ENCODE measurements around the gene SLC8A2.

DNA sequence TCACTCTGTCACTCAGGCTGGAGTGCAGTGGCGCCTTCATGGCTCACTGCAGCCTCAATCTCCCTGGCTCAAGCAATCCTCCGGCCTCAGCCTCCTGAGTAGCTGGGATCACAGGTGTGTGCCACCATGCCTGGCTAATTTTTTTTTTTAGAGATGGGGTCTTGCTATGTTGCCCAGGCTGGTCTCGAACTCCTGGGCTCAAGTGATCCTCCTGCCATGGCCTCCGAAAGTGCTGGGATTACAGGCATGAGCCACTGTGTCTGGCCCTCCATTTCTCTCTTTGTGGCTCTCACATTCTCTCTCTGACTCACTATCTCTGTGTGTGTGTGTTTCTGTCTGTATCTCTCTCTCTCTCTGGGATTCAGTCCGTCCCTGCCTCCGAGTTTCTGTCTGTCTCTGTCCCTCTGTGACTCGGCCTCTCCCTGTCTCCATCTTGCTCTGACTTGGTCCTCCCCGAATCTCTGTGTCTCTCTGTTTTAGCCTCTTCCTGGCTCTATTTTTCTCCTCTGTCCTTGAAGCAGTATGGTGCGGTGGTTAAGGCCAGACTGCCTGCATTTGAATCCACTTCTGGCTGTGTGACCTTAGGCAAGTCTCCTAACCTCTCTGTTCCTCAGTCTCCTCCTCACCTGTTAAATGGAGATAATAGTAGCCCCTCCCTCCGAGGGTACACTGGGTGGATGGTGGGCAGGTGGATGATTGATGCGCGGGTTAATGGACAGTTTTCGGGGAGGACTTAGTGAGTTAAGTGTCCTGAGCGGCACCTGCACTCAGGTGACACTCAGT, 63.3 kb downstream of the SLC8A2 start:
- TF ChIP-seq, protein P1, sequence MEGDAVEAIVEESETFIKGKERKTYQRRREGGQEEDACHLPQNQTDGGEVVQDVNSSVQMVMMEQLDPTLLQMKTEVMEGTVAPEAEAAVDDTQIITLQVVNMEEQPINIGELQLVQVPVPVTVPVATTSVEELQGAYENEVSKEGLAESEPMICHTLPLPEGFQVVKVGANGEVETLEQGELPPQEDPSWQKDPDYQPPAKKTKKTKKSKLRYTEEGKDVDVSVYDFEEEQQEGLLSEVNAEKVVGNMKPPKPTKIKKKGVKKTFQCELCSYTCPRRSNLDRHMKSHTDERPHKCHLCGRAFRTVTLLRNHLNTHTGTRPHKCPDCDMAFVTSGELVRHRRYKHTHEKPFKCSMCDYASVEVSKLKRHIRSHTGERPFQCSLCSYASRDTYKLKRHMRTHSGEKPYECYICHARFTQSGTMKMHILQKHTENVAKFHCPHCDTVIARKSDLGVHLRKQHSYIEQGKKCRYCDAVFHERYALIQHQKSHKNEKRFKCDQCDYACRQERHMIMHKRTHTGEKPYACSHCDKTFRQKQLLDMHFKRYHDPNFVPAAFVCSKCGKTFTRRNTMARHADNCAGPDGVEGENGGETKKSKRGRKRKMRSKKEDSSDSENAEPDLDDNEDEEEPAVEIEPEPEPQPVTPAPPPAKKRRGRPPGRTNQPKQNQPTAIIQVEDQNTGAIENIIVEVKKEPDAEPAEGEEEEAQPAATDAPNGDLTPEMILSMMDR (IDR thresholded peaks at IDR 0.05) = no peak
- TF ChIP-seq POLR2A (IDR thresholded peaks at IDR 0.05) (no peak), EP300 (IDR thresholded peaks at IDR 0.05) (no peak)

Measured in ovary (tissue), 3 donors.